ENCODE results near the gene COL4A1. TPM values are rescaled to one million over a fixed set of nuclear protein-coding genes. Genes with fewer than 3 reads are reported as not detected.

The COL4A1 gene
- total and polyA plus RNA-seq, 4 donors: 73.3 to 910 (median 472) TPM

DNA sequence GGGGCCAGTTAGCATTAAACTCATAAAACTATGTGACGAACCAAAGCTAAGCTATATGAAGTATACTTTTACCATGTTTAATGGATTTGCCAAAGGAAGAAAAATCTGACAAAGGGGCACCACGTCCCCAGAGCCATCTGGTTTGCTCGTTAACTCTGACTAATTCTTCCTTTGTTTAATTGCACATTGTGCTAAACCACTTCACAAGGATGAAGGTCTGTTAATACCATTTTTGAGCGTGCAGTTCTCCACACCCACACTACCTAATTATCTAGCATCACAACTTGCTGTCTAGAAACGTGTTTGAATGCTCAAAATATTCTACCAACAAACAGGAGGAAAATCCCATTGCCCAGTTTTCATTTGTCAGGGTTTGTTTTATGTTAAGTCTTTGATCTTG is 74.8 kb downstream of the COL4A1 start:
- Histone ChIP-seq H3K4me1 (ENCODE audit: control insufficient read depth in 1 of 2, insufficient read depth in 2 of 2, low read length in 2 of 2) (peaks cover 0 to 3% of the 10 kb centered on the region in 2 donors), H3K27ac (ENCODE audit: low read depth in 1 of 2, low read length in 2 of 2) (no peak overlapping the region)

GRCh38 chr13:110231348-110232047 is 75.5 kb downstream of the COL4A1 start:
- intact Hi-C loops (cut with DNase I): loop anchor here in 1 of 2 donors (5.0 kb wide), 1 partner anchor 71 kb away; no protein-coding TSS in a partner anchor
- Histone ChIP-seq H3K4me3 (ENCODE audit: low read length in 2 of 2) (no peak overlapping the region), H3K4me1 (ENCODE audit: control insufficient read depth in 1 of 2, insufficient read depth in 2 of 2, low read length in 2 of 2) (peaks cover 0 to 3% of the 10 kb centered on the region in 2 donors), H3K27me3 (ENCODE audit: control insufficient read depth in 1 of 2, insufficient read depth in 2 of 2, low read length in 1 of 2) (no peaks in the 10 kb centered on the region), H3K27ac (ENCODE audit: low read depth in 1 of 2, low read length in 2 of 2) (peak overlapping the region in 1 of 2 donors; percentile 7), H3K9me3 (ENCODE audit: control insufficient read depth, low read length) (no peaks in the 10 kb centered on the region), H3K36me3 (ENCODE audit: control insufficient read depth in 1 of 2, insufficient read depth in 2 of 2, low read length in 1 of 2) (no peaks in the 10 kb centered on the region)
- WGBS, 2 donors: 82 to 85% methylated on average over 16 of the region's 16 CpGs
- ATAC-seq (ENCODE audit: low FRiP score): no peak
- DNase-seq: no peak

More for the DNA sequence above, 74.8 kb downstream of the COL4A1 start:
- no peak for DNase-seq
- no peaks in the 10 kb centered on the region for H3K36me3 ChIP-seq (ENCODE audit: control insufficient read depth in 1 of 2, insufficient read depth in 2 of 2, low read length in 1 of 2)
- intact Hi-C loops (cut with DNase I): loop anchor here in 1 of 2 donors (5.0 kb wide), 1 partner anchor 70 kb away; no protein-coding TSS in a partner anchor
- H3K9me3 ChIP-seq (ENCODE audit: control insufficient read depth, low read length): no peaks in the 10 kb centered on the region
- WGBS, 2 donors: 63 to 73% methylated on average over 5 of the region's 5 CpGs
- ATAC-seq (ENCODE audit: low FRiP score): no peak
- no peaks in the 10 kb centered on the region for H3K27me3 ChIP-seq (ENCODE audit: control insufficient read depth in 1 of 2, insufficient read depth in 2 of 2, low read length in 1 of 2)
- no peak overlapping the region for H3K4me3 ChIP-seq (ENCODE audit: low read length in 2 of 2)

DNA sequence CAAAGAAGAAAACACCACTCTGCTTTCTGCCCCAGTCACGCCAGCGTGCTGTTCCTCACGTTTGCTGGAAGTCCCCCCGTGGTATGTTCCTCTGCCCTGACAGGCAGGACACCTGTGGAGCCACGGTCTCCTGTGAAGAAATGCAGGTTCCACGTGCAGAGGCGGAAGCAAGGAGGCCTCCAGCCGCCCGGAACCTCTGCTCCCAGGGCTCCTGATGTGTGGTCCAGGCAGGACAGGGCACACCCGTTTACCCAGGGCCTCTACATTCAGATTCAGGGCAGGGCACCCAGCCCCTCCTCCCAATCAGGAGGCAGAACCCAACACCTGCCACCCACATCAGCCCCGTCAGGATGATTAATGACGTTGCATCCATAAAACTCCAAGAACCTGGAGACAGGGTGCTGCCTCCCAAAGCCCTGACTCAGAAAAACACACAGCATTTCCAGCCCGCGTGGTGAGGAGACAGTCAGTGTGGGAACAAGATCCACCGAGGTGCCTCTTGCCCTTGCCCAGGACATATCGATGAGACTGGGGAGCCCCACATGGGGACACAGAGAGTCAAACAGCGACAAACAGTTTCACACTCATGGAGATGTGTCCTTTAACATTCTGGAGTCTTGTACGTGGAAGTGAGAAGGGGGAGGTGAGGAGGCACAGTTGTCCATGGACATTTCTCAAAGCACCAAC is 76.2 kb downstream of the COL4A1 start:
- no peaks in the 10 kb centered on the region for H3K27me3 ChIP-seq (ENCODE audit: control insufficient read depth in 1 of 2, insufficient read depth in 2 of 2, low read length in 1 of 2)
- H3K36me3 ChIP-seq (ENCODE audit: control insufficient read depth in 1 of 2, insufficient read depth in 2 of 2, low read length in 1 of 2): no peaks in the 10 kb centered on the region
- H3K4me1 ChIP-seq (ENCODE audit: control insufficient read depth in 1 of 2, insufficient read depth in 2 of 2, low read length in 2 of 2): peaks cover 0 to 3% of the 10 kb centered on the region in 2 donors
- H3K4me3 ChIP-seq (ENCODE audit: low read length in 2 of 2): no peak overlapping the region
- H3K9me3 ChIP-seq (ENCODE audit: control insufficient read depth, low read length): no peaks in the 10 kb centered on the region
- ATAC-seq (ENCODE audit: low FRiP score) (no peak), DNase-seq (no peak)
- no peak overlapping the region for H3K27ac ChIP-seq (ENCODE audit: low read depth in 1 of 2, low read length in 2 of 2)
- intact Hi-C loops (cut with DNase I): loop anchor here in 1 of 2 donors (5.0 kb wide), 1 partner anchor 71 kb away; no protein-coding TSS in a partner anchor
- WGBS, 2 donors: 64 to 74% methylated on average over 18 of the region's 18 CpGs

DNA sequence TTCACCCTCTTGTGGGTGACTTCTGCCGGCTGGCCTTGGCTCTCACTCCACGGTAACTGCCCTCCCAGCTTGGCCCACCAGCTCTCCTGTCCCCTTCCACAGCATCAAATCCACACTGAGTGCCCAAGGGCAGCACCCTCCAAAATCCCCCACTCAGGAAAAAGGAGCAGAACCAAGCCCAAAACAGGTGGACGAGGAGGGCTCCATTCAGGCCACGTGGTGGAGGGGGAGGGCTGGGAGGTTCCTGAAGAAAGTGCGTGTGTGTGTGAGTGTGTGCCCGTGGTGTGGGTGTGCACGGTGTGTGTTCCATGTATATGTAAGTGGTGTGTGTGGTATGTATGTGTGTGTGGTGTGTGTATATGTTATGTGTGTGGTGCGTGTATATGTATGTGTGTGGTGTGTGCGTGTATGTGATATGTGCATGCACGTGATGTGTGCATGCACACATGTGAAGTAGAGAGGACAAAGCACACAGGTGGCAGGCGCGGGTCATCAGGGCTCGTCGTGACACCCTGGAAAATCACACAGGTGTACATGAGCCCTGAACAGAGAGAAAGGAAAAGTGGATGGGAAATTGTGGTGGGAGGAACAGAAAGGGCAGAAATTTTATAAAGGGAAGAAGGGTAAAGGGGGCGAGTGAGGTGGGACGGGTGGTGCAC is 76.9 kb downstream of the COL4A1 start:
- H3K27ac ChIP-seq (ENCODE audit: low read depth in 1 of 2, low read length in 2 of 2): no peak overlapping the region
- no peaks in the 10 kb centered on the region for H3K9me3 ChIP-seq (ENCODE audit: control insufficient read depth, low read length)
- DNase-seq (peak in 1 of 2 donors; percentile 49), ATAC-seq (ENCODE audit: low FRiP score) (no peak)
- no peak overlapping the region for H3K4me3 ChIP-seq (ENCODE audit: low read length in 2 of 2)
- intact Hi-C loops (cut with DNase I): loop anchor here in 1 of 2 donors (5.0 kb wide), 1 partner anchor 72 kb away; no protein-coding TSS in a partner anchor
- no peaks in the 10 kb centered on the region for H3K36me3 ChIP-seq (ENCODE audit: control insufficient read depth in 1 of 2, insufficient read depth in 2 of 2, low read length in 1 of 2)
- no peaks in the 10 kb centered on the region for H3K27me3 ChIP-seq (ENCODE audit: control insufficient read depth in 1 of 2, insufficient read depth in 2 of 2, low read length in 1 of 2)
- 76 to 86% methylated on average over 16 of the region's 16 CpGs for WGBS, 2 donors
- H3K4me1 ChIP-seq (ENCODE audit: control insufficient read depth in 1 of 2, insufficient read depth in 2 of 2, low read length in 2 of 2): peaks cover 0 to 3% of the 10 kb centered on the region in 2 donors

GRCh38 chr13:110228936-110229904 is 77.7 kb downstream of the COL4A1 start:
- Histone ChIP-seq H3K27me3 (ENCODE audit: control insufficient read depth in 1 of 2, insufficient read depth in 2 of 2, low read length in 1 of 2) (no peaks in the 10 kb centered on the region), H3K4me3 (ENCODE audit: low read length in 2 of 2) (no peak overlapping the region), H3K9me3 (ENCODE audit: control insufficient read depth, low read length) (no peaks in the 10 kb centered on the region), H3K36me3 (ENCODE audit: control insufficient read depth in 1 of 2, insufficient read depth in 2 of 2, low read length in 1 of 2) (no peaks in the 10 kb centered on the region), H3K27ac (ENCODE audit: low read depth in 1 of 2, low read length in 2 of 2) (peak overlapping the region in 1 of 2 donors; percentile 37), H3K4me1 (ENCODE audit: control insufficient read depth in 1 of 2, insufficient read depth in 2 of 2, low read length in 2 of 2) (peaks cover 0 to 3% of the 10 kb centered on the region in 2 donors)
- 63 to 76% methylated on average over 15 of the region's 15 CpGs for WGBS, 2 donors
- DNase-seq: peak in 1 of 2 donors; percentile 61
- intact Hi-C loops (cut with DNase I): no loop called here
- ATAC-seq (ENCODE audit: low FRiP score): no peak

- no peaks in the 10 kb centered on the region for H3K36me3 ChIP-seq (ENCODE audit: control insufficient read depth in 1 of 2, insufficient read depth in 2 of 2, low read length in 1 of 2)
- no peaks in the 10 kb centered on the region for H3K27me3 ChIP-seq (ENCODE audit: control insufficient read depth in 1 of 2, insufficient read depth in 2 of 2, low read length in 1 of 2)
- H3K4me3 ChIP-seq (ENCODE audit: low read length in 2 of 2): no peak overlapping the region
- WGBS, 2 donors: 82 to 89% methylated on average over 28 of the region's 28 CpGs
- no peak for ATAC-seq (ENCODE audit: low FRiP score)
- intact Hi-C loops (cut with DNase I): no loop called here
- no peak overlapping the region for H3K27ac ChIP-seq (ENCODE audit: low read depth in 1 of 2, low read length in 2 of 2)
- H3K4me1 ChIP-seq (ENCODE audit: control insufficient read depth in 1 of 2, insufficient read depth in 2 of 2, low read length in 2 of 2): no peaks in the 10 kb centered on the region
- no peaks in the 10 kb centered on the region for H3K9me3 ChIP-seq (ENCODE audit: control insufficient read depth, low read length)
- no peak for DNase-seq
Measured at GRCh38 chr13:110227864-110228643, 78.9 kb downstream of the COL4A1 start.

DNA sequence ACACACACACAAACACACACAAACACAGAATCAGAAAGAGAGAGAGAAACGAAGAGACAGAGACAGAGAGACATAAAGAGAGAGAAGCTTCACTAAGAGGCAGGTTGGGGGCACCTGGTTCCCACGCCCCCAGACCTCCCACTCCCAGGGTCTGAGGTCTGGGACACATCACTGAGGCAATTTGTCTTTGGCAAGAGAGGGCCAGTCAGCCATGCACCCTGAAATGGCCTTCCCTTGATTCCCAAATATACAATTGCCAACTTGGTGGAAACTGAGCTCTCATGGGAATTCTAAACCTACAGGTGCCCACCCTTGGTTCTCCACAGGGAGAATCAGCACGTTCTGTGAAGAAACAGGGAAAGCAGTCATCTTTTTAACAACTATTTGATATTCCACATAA is 79.5 kb downstream of the COL4A1 start:
- intact Hi-C loops (cut with DNase I): no loop called here
- ATAC-seq (ENCODE audit: low FRiP score): no peak
- Histone ChIP-seq H3K4me3 (ENCODE audit: low read length in 2 of 2) (no peak overlapping the region), H3K36me3 (ENCODE audit: control insufficient read depth in 1 of 2, insufficient read depth in 2 of 2, low read length in 1 of 2) (no peaks in the 10 kb centered on the region), H3K9me3 (ENCODE audit: control insufficient read depth, low read length) (no peaks in the 10 kb centered on the region), H3K4me1 (ENCODE audit: control insufficient read depth in 1 of 2, insufficient read depth in 2 of 2, low read length in 2 of 2) (no peaks in the 10 kb centered on the region), H3K27me3 (ENCODE audit: control insufficient read depth in 1 of 2, insufficient read depth in 2 of 2, low read length in 1 of 2) (no peaks in the 10 kb centered on the region), H3K27ac (ENCODE audit: low read depth in 1 of 2, low read length in 2 of 2) (no peak overlapping the region)
- WGBS, 2 donors: 51 to 62% methylated on average over 3 of the region's 3 CpGs
- DNase-seq: no peak

All from aorta (tissue), 5 donors.